ENCODE measurements around the gene LSP1.

LSP1 gene

GRCh38 chr11:1856306-1857005 lies 3.6 kb downstream of the LSP1 start:
- H3K4me3 ChIP-seq (ENCODE audit: low read length), result no peak overlapping the region
- peaks cover 14% of the 10 kb centered on the region for H3K27me3 ChIP-seq (ENCODE audit: control insufficient read depth, insufficient read depth, low read length)
- no peaks in the 10 kb centered on the region for H3K4me1 ChIP-seq (ENCODE audit: control insufficient read depth, insufficient read depth, low read length)
- no peak overlapping the region for H3K4me2 ChIP-seq (ENCODE audit: low read length)
- no peak overlapping the region for H3K9ac ChIP-seq (ENCODE audit: low read depth, low read length)
- no peaks in the 10 kb centered on the region for H3K9me3 ChIP-seq (replicated peaks; ENCODE audit: low read length)
- H3K36me3 ChIP-seq (ENCODE audit: insufficient read depth, low read length), result no peaks in the 10 kb centered on the region

DNA sequence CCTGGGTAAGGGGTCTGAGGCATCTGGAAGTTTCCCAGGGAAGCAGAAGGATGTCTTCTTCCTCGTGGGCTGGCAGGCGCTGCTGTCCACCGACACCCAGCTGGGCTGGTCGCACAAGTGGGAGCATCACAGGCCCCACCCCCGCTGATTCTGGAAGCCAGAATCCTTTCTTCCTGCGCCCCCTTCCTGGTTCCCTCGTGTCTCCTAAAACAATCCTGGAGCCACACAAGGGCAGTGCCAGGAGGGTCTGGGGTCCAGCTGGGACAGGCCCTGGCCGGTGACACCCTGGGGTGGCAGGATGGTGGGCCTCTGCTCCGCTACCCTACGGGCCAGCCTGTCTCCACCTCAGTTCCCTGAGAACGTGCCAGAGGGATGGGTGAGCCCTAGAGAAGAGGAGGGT lies 4.2 kb downstream of the LSP1 start:
- no peaks in the 10 kb centered on the region for H3K9me3 ChIP-seq (replicated peaks; ENCODE audit: low read length)
- H3K27me3 ChIP-seq (ENCODE audit: control insufficient read depth, insufficient read depth, low read length), result peaks cover 14% of the 10 kb centered on the region
- no peak overlapping the region for H3K4me2 ChIP-seq (ENCODE audit: low read length)
- H3K4me1 ChIP-seq (ENCODE audit: control insufficient read depth, insufficient read depth, low read length), result no peaks in the 10 kb centered on the region
- no peaks in the 10 kb centered on the region for H3K36me3 ChIP-seq (ENCODE audit: insufficient read depth, low read length)
- H3K4me3 ChIP-seq (ENCODE audit: low read length), result no peak overlapping the region
- H3K9ac ChIP-seq (ENCODE audit: low read depth, low read length), result no peak overlapping the region

DNA sequence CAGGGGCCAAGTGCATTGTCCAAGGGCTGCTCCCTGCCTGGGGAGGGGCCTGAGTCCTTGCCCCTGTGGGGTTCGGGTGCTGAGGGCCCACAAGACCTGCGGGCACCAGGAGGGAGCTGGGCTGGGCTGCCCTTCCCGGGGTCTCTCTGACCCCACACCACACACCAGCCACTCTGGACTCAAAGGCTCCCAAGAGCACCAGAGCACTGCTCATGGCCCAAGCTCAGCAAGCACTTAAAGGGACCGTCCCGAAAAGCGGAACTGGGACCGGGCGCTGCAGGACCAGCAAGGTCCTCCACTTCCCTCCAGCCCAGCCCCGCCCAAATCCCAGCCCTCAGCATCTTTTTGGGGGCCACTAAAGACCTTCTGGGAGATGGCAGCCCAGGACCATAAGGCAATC lies 5.3 kb downstream of the LSP1 start:
- Histone ChIP-seq H3K4me1 (ENCODE audit: control insufficient read depth, insufficient read depth, low read length) (peaks cover 9% of the 10 kb centered on the region), H3K27me3 (ENCODE audit: control insufficient read depth, insufficient read depth, low read length) (peaks cover 14% of the 10 kb centered on the region), H3K9me3 (replicated peaks; ENCODE audit: low read length) (no peaks in the 10 kb centered on the region), H3K4me2 (ENCODE audit: low read length) (no peak overlapping the region), H3K4me3 (ENCODE audit: low read length) (no peak overlapping the region), H3K9ac (ENCODE audit: low read depth, low read length) (no peak overlapping the region), H3K36me3 (ENCODE audit: insufficient read depth, low read length) (no peaks in the 10 kb centered on the region)

DNA sequence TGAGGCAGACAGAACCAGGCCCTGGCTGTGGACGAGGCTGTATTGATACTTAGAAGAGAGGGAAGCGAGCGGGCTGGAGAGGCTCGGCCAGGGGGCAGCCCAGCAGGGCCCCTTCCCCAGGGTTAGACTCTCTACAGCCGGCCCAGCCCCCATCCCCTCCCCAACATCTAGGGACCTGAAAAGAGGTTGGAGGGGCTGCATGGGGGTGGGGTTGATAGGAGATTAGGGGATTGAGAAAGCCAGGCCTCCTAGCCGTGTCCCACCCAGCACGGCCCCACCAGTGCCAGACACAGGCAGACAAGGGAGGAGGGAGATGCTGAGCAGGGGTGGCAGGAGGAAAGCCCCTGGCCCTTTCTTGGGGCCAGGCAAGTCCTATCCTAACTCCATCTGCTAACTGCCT lies 5.7 kb downstream of the LSP1 start:
- H3K4me3 ChIP-seq (ENCODE audit: low read length), result no peak overlapping the region
- no peak overlapping the region for H3K4me2 ChIP-seq (ENCODE audit: low read length)
- peaks cover 13% of the 10 kb centered on the region for H3K4me1 ChIP-seq (ENCODE audit: control insufficient read depth, insufficient read depth, low read length)
- H3K36me3 ChIP-seq (ENCODE audit: insufficient read depth, low read length), result no peaks in the 10 kb centered on the region
- no peaks in the 10 kb centered on the region for H3K9me3 ChIP-seq (replicated peaks; ENCODE audit: low read length)
- peaks cover 11% of the 10 kb centered on the region for H3K27me3 ChIP-seq (ENCODE audit: control insufficient read depth, insufficient read depth, low read length)
- H3K9ac ChIP-seq (ENCODE audit: low read depth, low read length), result no peak overlapping the region

DNA sequence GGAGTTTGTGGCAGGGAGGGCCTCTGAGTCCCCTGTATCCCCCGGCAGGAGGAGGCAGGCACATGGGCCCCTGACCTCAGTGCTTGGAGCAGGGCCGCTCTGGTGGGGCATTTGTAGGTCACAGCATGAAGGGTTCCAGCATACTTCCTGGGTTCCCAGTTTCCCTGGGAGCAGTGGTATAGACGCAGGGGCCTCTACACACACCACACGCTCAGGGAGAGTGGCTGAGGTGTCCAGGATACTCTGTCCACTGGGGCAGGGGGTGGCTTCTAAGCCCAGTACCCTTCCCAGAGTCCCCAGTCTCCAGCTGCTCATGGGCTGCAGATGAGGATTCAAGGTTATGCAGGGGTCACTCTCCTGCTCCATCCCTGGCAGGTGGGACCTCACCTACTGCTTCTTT lies 6.1 kb downstream of the LSP1 start:
- Histone ChIP-seq H3K9ac (ENCODE audit: low read depth, low read length) (no peak overlapping the region), H3K4me3 (ENCODE audit: low read length) (no peak overlapping the region), H3K36me3 (ENCODE audit: insufficient read depth, low read length) (no peaks in the 10 kb centered on the region), H3K4me1 (ENCODE audit: control insufficient read depth, insufficient read depth, low read length) (peaks cover 17% of the 10 kb centered on the region), H3K27me3 (ENCODE audit: control insufficient read depth, insufficient read depth, low read length) (peaks cover 8% of the 10 kb centered on the region), H3K9me3 (replicated peaks; ENCODE audit: low read length) (no peaks in the 10 kb centered on the region), H3K4me2 (ENCODE audit: low read length) (no peak overlapping the region)

DNA sequence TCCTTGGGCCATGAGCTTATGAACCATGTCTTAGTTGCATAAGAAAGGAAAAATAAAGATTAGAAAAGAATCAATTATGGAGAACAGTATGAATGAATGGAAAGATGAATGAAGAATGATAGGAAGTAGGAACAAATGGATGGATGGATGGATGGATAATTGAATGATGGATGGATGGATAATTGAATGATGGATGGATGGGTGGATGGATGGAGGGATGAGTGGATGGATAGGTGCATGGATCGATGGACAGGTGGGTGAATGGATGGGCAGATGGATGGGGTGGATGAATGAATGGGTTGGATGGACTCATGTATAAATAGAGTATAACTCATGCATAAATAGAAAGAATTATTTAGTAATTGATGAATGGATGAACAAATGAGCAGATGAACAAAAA lies 7.2 kb downstream of the LSP1 start:
- H3K4me2 ChIP-seq (ENCODE audit: low read length), result no peak overlapping the region
- H3K4me3 ChIP-seq (ENCODE audit: low read length), result no peak overlapping the region
- H3K9me3 ChIP-seq (replicated peaks; ENCODE audit: low read length), result no peaks in the 10 kb centered on the region
- no peaks in the 10 kb centered on the region for H3K36me3 ChIP-seq (ENCODE audit: insufficient read depth, low read length)
- H3K27me3 ChIP-seq (ENCODE audit: control insufficient read depth, insufficient read depth, low read length), result peaks cover 5% of the 10 kb centered on the region
- H3K9ac ChIP-seq (ENCODE audit: low read depth, low read length), result no peak overlapping the region
- H3K4me1 ChIP-seq (ENCODE audit: control insufficient read depth, insufficient read depth, low read length), result peaks cover 28% of the 10 kb centered on the region

DNA sequence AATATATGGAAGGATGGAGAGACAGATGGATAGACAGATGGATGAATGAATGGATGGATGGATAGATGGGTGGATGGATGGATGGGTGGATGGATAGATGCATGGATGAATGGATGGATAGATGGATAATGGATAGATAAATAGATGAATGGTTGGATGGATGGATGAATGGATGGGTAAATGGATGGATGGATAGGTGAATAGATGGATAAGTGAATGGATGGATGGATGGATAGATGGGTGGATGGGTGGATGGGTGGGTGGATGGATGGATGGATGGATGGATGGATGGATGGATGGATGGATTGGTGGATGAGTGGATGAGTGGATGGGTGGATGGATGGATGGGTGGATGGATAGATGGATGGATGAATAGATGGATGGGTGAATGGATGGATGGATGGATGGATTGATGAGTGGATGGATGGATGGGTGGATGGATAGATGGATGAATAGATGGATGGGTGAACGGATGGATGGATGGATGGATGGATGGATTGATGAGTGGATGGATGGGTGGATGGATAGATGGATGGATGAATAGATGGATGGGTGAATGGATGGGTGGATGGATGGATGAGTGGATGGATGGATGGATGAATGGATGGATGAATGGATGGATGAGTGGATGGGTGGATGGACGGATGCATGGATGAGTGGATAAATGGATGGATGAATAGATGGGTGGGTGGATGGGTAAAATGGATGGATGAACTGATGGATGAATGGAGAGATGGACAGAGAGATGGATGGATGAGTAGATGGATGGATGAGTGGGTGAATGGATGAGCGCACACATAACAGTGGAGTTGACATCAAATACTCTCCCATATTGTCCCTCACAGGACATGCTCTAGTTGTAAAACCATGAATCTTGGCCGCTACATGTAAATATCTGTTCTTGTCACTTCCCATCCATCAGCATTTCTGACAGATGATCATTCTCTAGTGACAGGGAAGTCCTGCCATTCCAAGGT lies 8.8 kb downstream of the LSP1 start:
- H3K4me2 ChIP-seq (ENCODE audit: low read length), result no peak overlapping the region
- H3K4me1 ChIP-seq (ENCODE audit: control insufficient read depth, insufficient read depth, low read length), result peaks cover 42% of the 10 kb centered on the region
- no peaks in the 10 kb centered on the region for H3K27me3 ChIP-seq (ENCODE audit: control insufficient read depth, insufficient read depth, low read length)
- no peaks in the 10 kb centered on the region for H3K36me3 ChIP-seq (ENCODE audit: insufficient read depth, low read length)
- H3K9me3 ChIP-seq (replicated peaks; ENCODE audit: low read length), result no peaks in the 10 kb centered on the region
- no peak overlapping the region for H3K4me3 ChIP-seq (ENCODE audit: low read length)
- H3K9ac ChIP-seq (ENCODE audit: low read depth, low read length), result no peak overlapping the region

- H3K4me2 ChIP-seq (ENCODE audit: low read length), result peak overlapping the region; percentile 77
- H3K27me3 ChIP-seq (ENCODE audit: control insufficient read depth, insufficient read depth, low read length), result no peaks in the 10 kb centered on the region
- no peaks in the 10 kb centered on the region for H3K36me3 ChIP-seq (ENCODE audit: insufficient read depth, low read length)
- H3K9ac ChIP-seq (ENCODE audit: low read depth, low read length), result peak overlapping the region; percentile 85
- H3K4me1 ChIP-seq (ENCODE audit: control insufficient read depth, insufficient read depth, low read length), result peaks cover 51% of the 10 kb centered on the region
- no peaks in the 10 kb centered on the region for H3K9me3 ChIP-seq (replicated peaks; ENCODE audit: low read length)
- H3K4me3 ChIP-seq (ENCODE audit: low read length), result peak overlapping the region; percentile 63
Observed at GRCh38 chr11:1862588-1863351, 9.9 kb downstream of the LSP1 start.

- peaks cover 59% of the 10 kb centered on the region for H3K4me1 ChIP-seq (ENCODE audit: control insufficient read depth, insufficient read depth, low read length)
- H3K4me3 ChIP-seq (ENCODE audit: low read length), result peak overlapping the region; percentile 69
Observed at GRCh38 chr11:1863352-1864216, 10.7 kb downstream of the LSP1 start.

GRCh38 chr11:1864231-1864630 lies 11.3 kb downstream of the LSP1 start:
- Histone ChIP-seq H3K27me3 (ENCODE audit: control insufficient read depth, insufficient read depth, low read length) (no peaks in the 10 kb centered on the region), H3K36me3 (ENCODE audit: insufficient read depth, low read length) (no peaks in the 10 kb centered on the region), H3K9ac (ENCODE audit: low read depth, low read length) (peak overlapping the region; percentile 85), H3K4me3 (ENCODE audit: low read length) (peak overlapping the region; percentile 69), H3K4me1 (ENCODE audit: control insufficient read depth, insufficient read depth, low read length) (peaks cover 65% of the 10 kb centered on the region), H3K4me2 (ENCODE audit: low read length) (peak overlapping the region; percentile 77), H3K9me3 (replicated peaks; ENCODE audit: low read length) (no peaks in the 10 kb centered on the region)

More at GRCh38 chr11:1863352-1864216, 10.7 kb downstream of the LSP1 start:
- H3K36me3 ChIP-seq (ENCODE audit: insufficient read depth, low read length), result no peaks in the 10 kb centered on the region
- no peaks in the 10 kb centered on the region for H3K27me3 ChIP-seq (ENCODE audit: control insufficient read depth, insufficient read depth, low read length)
- peak overlapping the region; percentile 85 for H3K9ac ChIP-seq (ENCODE audit: low read depth, low read length)
- H3K9me3 ChIP-seq (replicated peaks; ENCODE audit: low read length), result no peaks in the 10 kb centered on the region
- peak overlapping the region; percentile 77 for H3K4me2 ChIP-seq (ENCODE audit: low read length)
